ENCODE data around the gene CEL.

DNA sequence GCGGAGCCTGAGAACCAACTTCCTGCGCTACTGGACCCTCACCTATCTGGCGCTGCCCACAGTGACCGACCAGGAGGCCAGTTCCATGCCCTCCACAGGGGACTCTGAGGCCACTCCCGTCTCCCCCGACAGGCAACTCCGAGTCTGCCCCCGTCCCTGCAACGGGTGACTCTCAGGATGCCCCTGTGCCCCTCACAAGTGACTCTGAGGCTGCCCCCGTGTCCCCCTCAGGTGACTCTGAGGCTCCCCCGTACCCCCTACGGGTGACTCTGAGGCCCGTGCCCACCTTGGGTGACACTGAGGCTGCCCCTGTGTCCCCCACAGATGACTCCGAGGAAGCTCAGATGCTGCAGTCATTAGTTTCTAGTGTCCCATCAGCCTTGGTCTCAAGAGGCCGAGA is 25.1 kb downstream of the CEL start:
- TF ChIP-seq ZBTB7A (IDR thresholded peaks at IDR 0.05; ENCODE audit: low read depth) (no peak), YY1 (IDR thresholded peaks at IDR 0.05; ENCODE audit: low read depth) (no peak), REST (IDR thresholded peaks at IDR 0.05; ENCODE audit: low read depth) (no peak), RAD21 (IDR thresholded peaks at IDR 0.05; ENCODE audit: low read depth) (no peak)
